B cell (primary cell): ENCODE results near the gene HIPK3. TPM values are rescaled to one million over a fixed set of nuclear protein-coding genes. Genes with fewer than 3 reads are reported as not detected.

Experiments
- ATAC-seq: fragments of 200-7000 bp; cut with Tn5 transposase; one replicate; pipeline ENCODE4 v1.10.0; 2021; ENCODE audit warnings: low read depth, mild to moderate bottlenecking, moderate number of reproducible peaks, moderate library complexity
- CTCF ChIA-PET: fragments of 350-600 bp; sonication (Branson Sonifier 250); formaldehyde crosslinking; loops from one replicate; lab custom pipeline; 2021; ENCODE audit warnings: antibody characterized with exemption, inconsistent platforms; lab: Charles Lee
- POLR2A ChIA-PET: fragments of 350-600 bp; sonication (Branson Sonifier 250); formaldehyde crosslinking; loops from one replicate; lab custom pipeline; 2021; ENCODE audit warnings: antibody characterized with exemption; lab: Charles Lee
- DNase-seq: peaks from one replicate; pipeline ENCODE4 v3.0.0; 2013
- H2AFZ ChIP-seq: 2 replicates; pipeline ENCODE4 v1.6.1; 2012; ENCODE audit warnings: mild to moderate bottlenecking, low read depth, low read length; ENCODE audit not compliant: insufficient read depth, poor library complexity, severe bottlenecking
- H3K27ac ChIP-seq, 2 donors: 1 replicate in 1 of 2; 2 replicates in 1 of 2; pipeline ENCODE4 v1.5.1; 2012 to 2013; ENCODE audit warnings: low read length in 2 of 2, mild to moderate bottlenecking in 2 of 2, moderate library complexity in 1 of 2
- H3K27me3 ChIP-seq, 4 experiments: fragments of 200-600 bp in 1 of 4; sonication (generic) in 1 of 4; replicated peaks in 1 of 4; 1 replicate in 2 of 4; 2 replicates in 2 of 4; pipeline versions ENCODE4 v1.6.1 to v1.7.0; 2013 to 2016; ENCODE audit warnings: low read length in 3 of 4, mild to moderate bottlenecking in 2 of 4, mixed read lengths in 1 of 4, moderate library complexity in 1 of 4; ENCODE audit not compliant: insufficient read depth in 4 of 4, control insufficient read depth in 3 of 4; ENCODE audit errors: control extremely low read depth in 1 of 4
- H3K36me3 ChIP-seq, 2 experiments: replicated peaks in 1 of 2; 1 replicate in 1 of 2; 2 replicates in 1 of 2; pipeline versions ENCODE4 v1.6.1 to v1.7.1; 2013; ENCODE audit warnings: low read length in 1 of 2; ENCODE audit not compliant: insufficient read depth in 2 of 2, control insufficient read depth in 1 of 2; ENCODE audit errors: control extremely low read depth in 1 of 2, extremely low read depth in 1 of 2
- H3K4me1 ChIP-seq, 2 donors: fragments of 200-600 bp in 1 of 2; sonication (generic) in 1 of 2; 1 replicate in 1 of 2; 2 replicates in 1 of 2; pipeline versions ENCODE4 v1.5.1 to v1.6.1; 2013 to 2017; ENCODE audit warnings: low read length in 2 of 2; ENCODE audit not compliant: control insufficient read depth in 2 of 2, insufficient read depth in 2 of 2
- H3K4me2 ChIP-seq: replicated peaks from 2 replicates; pipeline ENCODE3; 2012; ENCODE audit warnings: mild to moderate bottlenecking, low read depth, low read length; ENCODE audit not compliant: poor library complexity, severe bottlenecking
- H3K4me3 ChIP-seq, 5 experiments: fragments of 200-600 bp in 1 of 5; sonication (generic) in 1 of 5; 1 replicate in 3 of 5; 2 replicates in 2 of 5; pipeline versions ENCODE4 v1.5.1 to v1.7.0; 2011 to 2016; ENCODE audit warnings: low read length in 4 of 5, mild to moderate bottlenecking in 4 of 5, low read depth in 2 of 5, control low read depth in 1 of 5, moderate library complexity in 1 of 5; ENCODE audit not compliant: insufficient read depth in 1 of 5; ENCODE audit errors: control extremely low read depth in 1 of 5, extremely low read depth in 1 of 5
- H3K79me2 ChIP-seq: fragments of 200-600 bp; sonication (generic); one replicate; pipeline ENCODE4 v1.6.0; 2016; ENCODE audit warnings: low read length; ENCODE audit not compliant: control insufficient read depth, insufficient read depth
- H3K9ac ChIP-seq: fragments of 200-600 bp; sonication (generic); 2 replicates; pipeline ENCODE4 v1.6.1; 2017; ENCODE audit warnings: mild to moderate bottlenecking, low read length, moderate library complexity
- H3K9me3 ChIP-seq, 3 donors: one replicate each; pipeline versions ENCODE4 v1.6.1 to v1.7.1; 2013; ENCODE audit warnings: low read length in 2 of 3; ENCODE audit not compliant: control insufficient read depth in 2 of 3, insufficient read depth in 1 of 3; ENCODE audit errors: control extremely low read depth in 1 of 3
- H4K20me1 ChIP-seq: 2 replicates; pipeline ENCODE4 v1.6.0; 2012; ENCODE audit warnings: mild to moderate bottlenecking, low read length; ENCODE audit not compliant: insufficient read depth, control insufficient read depth, poor library complexity, severe bottlenecking
- H3K27ac Mint-ChIP-seq: one replicate; pipeline ENCODE4 v1.8.0; 2021; ENCODE audit warnings: mixed read lengths
- H3K27me3 Mint-ChIP-seq: one replicate; pipeline ENCODE4 v1.8.0; 2021; ENCODE audit warnings: mixed read lengths
- H3K4me1 Mint-ChIP-seq: one replicate; pipeline ENCODE4 v1.8.0; 2021; ENCODE audit warnings: mixed read lengths
- H3K4me3 Mint-ChIP-seq: one replicate; pipeline ENCODE4 v1.8.0; 2021; ENCODE audit warnings: mixed read lengths
- H3K9me3 Mint-ChIP-seq: one replicate; pipeline ENCODE4 v1.8.0; 2022; ENCODE audit warnings: mixed read lengths; ENCODE audit not compliant: insufficient read depth
- EZH2 ChIP-seq: IDR thresholded peaks from 2 replicates; pipeline ENCODE4 v1.6.1; 2012; ENCODE audit warnings: borderline replicate concordance, low read depth, mild to moderate bottlenecking, moderate library complexity, low read length; ENCODE audit not compliant: insufficient read depth, poor library complexity, severe bottlenecking
- intact Hi-C: fragments of 100-400 bp; cut with micrococcal nuclease; formaldehyde crosslinking; loops from one replicate; pipeline ENCODE4 v1.10.0; 2022
- polyA plus RNA-seq: library from polyadenylated mRNA; depleted of rRNA; stranded (reverse); fragments of >200 nt; gene quantifications from 2 replicates; pipeline ENCODE4 v1.2.3, GENCODE V29; 2012
- total RNA-seq, 2 donors: library from RNA; stranded (reverse); fragments of 120-200 nt in 1 of 2; gene quantifications; 1 replicate in 1 of 2; 2 replicates in 1 of 2; pipeline versions ENCODE4 v1.2.3 to v1.2.4, GENCODE V29; 2013 to 2022
- TF ChIP-seq, protein P1 (sequence below): fragments of 200-600 bp; IDR thresholded peaks from one replicate; pipeline ENCODE4 v1.8.0; 2022; ENCODE audit warnings: antibody characterized with exemption, mild to moderate bottlenecking

The HIPK3 gene
- total and polyA plus RNA-seq, 2 donors (not counting 1 experiment from before 2014, with no cell fraction given), result 13.1 to 81.6 TPM

- H3K27me3 ChIP-seq, result no peaks in the 10 kb centered on the region
- peaks cover 81% of the 10 kb centered on the region for H4K20me1 ChIP-seq
- TF ChIP-seq, protein P1, sequence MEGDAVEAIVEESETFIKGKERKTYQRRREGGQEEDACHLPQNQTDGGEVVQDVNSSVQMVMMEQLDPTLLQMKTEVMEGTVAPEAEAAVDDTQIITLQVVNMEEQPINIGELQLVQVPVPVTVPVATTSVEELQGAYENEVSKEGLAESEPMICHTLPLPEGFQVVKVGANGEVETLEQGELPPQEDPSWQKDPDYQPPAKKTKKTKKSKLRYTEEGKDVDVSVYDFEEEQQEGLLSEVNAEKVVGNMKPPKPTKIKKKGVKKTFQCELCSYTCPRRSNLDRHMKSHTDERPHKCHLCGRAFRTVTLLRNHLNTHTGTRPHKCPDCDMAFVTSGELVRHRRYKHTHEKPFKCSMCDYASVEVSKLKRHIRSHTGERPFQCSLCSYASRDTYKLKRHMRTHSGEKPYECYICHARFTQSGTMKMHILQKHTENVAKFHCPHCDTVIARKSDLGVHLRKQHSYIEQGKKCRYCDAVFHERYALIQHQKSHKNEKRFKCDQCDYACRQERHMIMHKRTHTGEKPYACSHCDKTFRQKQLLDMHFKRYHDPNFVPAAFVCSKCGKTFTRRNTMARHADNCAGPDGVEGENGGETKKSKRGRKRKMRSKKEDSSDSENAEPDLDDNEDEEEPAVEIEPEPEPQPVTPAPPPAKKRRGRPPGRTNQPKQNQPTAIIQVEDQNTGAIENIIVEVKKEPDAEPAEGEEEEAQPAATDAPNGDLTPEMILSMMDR, result no peak
- no peak for TF ChIP-seq EZH2
- ChIA-PET CTCF (interaction anchor here (1.0 kb wide), 1 partner anchor 56 kb away, joined by 3 read pairs; no protein-coding TSS in a partner anchor), POLR2A (no interaction called here)
- Mint-ChIP-seq H3K27me3 (no peaks in the 10 kb centered on the region), H3K4me1 (peaks cover 43% of the 10 kb centered on the region), H3K4me3 (no peak overlapping the region), H3K27ac (no peak overlapping the region), H3K9me3 (no peaks in the 10 kb centered on the region)
- peaks cover 0 to 4% (median 0%) of the 10 kb centered on the region in 3 donors for H3K9me3 ChIP-seq
- intact Hi-C loops, result loop anchor here (5.0 kb wide), 1 partner anchor 49 kb away; no protein-coding TSS in a partner anchor
- ATAC-seq (no peak), DNase-seq (no peak)
- H3K27ac ChIP-seq, result no peak overlapping the region
- peaks cover 0 to 7% of the 10 kb centered on the region in 2 donors for H3K4me1 ChIP-seq
- H3K36me3 ChIP-seq, result no peaks in the 10 kb centered on the region
- H3K4me2 ChIP-seq, result no peak overlapping the region
- no peak overlapping the region for H2AFZ ChIP-seq
- no peak overlapping the region for H3K9ac ChIP-seq
- H3K4me3 ChIP-seq, result no peak overlapping the region
- H3K79me2 ChIP-seq, result peaks cover 98% of the 10 kb centered on the region
Observed at GRCh38 chr11:33273656-33274055, 16.5 kb downstream of the HIPK3 start.

- H3K27ac ChIP-seq, result no peak overlapping the region
- no peak overlapping the region for H3K4me3 ChIP-seq
- H3K9me3 Mint-ChIP-seq, result no peaks in the 10 kb centered on the region
- DNase-seq, result no peak
- intact Hi-C loops, result no loop called here
- H3K9ac ChIP-seq, result no peak overlapping the region
- no peaks in the 10 kb centered on the region for H3K27me3 ChIP-seq
- H4K20me1 ChIP-seq, result peaks cover 82% of the 10 kb centered on the region
- H2AFZ ChIP-seq, result no peak overlapping the region
- H3K4me2 ChIP-seq, result no peak overlapping the region
- POLR2A ChIA-PET, result no interaction called here
- peaks cover 0 to 6% of the 10 kb centered on the region in 2 donors for H3K4me1 ChIP-seq
- no peak for TF ChIP-seq EZH2
- TF ChIP-seq, protein P1, result no peak
- CTCF ChIA-PET, result no interaction called here
- no peaks in the 10 kb centered on the region for H3K9me3 ChIP-seq
- ATAC-seq, result no peak
- no peak overlapping the region for H3K4me3 Mint-ChIP-seq
- no peaks in the 10 kb centered on the region for H3K36me3 ChIP-seq
- H3K4me1 Mint-ChIP-seq, result peaks cover 50% of the 10 kb centered on the region
- H3K27ac Mint-ChIP-seq, result no peak overlapping the region
- peaks cover 92% of the 10 kb centered on the region for H3K79me2 ChIP-seq
- no peaks in the 10 kb centered on the region for H3K27me3 Mint-ChIP-seq
Observed at GRCh38 chr11:33280411-33280810, 23.2 kb downstream of the HIPK3 start.
